OCI-LY7 (cell line): ENCODE data around the gene ZNF778. TPM values are rescaled to one million over a fixed set of nuclear protein-coding genes. Genes with fewer than 3 reads are reported as not detected.

Experiments used
- BruUV-seq: library from RNA; stranded (reverse); fragments of 400-500 nt; replicated peaks from 2 replicates; lab custom pipeline; 2021; lab: Mats Ljungman, UMichigan
- CTCF ChIA-PET: fragments of 300-600 bp; sonication (Branson Sonifier 250); formaldehyde crosslinking; loops from one replicate; lab custom pipeline; 2022; ENCODE audit warnings: antibody characterized with exemption; ENCODE audit not compliant: unreplicated experiment; lab: Charles Lee
- POLR2A ChIA-PET: fragments of 300-600 bp; sonication (Branson Sonifier 250); formaldehyde crosslinking; loops from one replicate; lab custom pipeline; 2022; ENCODE audit warnings: antibody characterized with exemption; lab: Charles Lee
- DNase-seq: peaks from one replicate; pipeline ENCODE4 v3.0.0-alpha.2; 2015; ENCODE audit warnings: low spot score
- H2AFZ ChIP-seq: fragments of 200-600 bp; sonication (generic), shearing (Covaris generic); 2 replicates; pipeline ENCODE4 v1.6.1; 2014; ENCODE audit warnings: mild to moderate bottlenecking, antibody characterized with exemption, low read length, moderate library complexity
- H3K27ac ChIP-seq: fragments of 200-600 bp; sonication (generic); 2 replicates; pipeline ENCODE4 v1.5.1; 2014; ENCODE audit warnings: mixed run types, low read depth, mild to moderate bottlenecking, moderate library complexity, low read length, inconsistent platforms; ENCODE audit not compliant: poor library complexity, severe bottlenecking
- H3K36me3 ChIP-seq: fragments of 200-600 bp; sonication (generic); 2 replicates; pipeline ENCODE4 v1.6.1; 2014; ENCODE audit warnings: mild to moderate bottlenecking, antibody characterized with exemption, low read length, moderate library complexity, mixed read lengths; ENCODE audit not compliant: insufficient read depth
- H3K4me1 ChIP-seq: fragments of 200-600 bp; sonication (generic); 2 replicates; pipeline ENCODE4 v1.5.1; 2014; ENCODE audit warnings: mild to moderate bottlenecking, low read length; ENCODE audit not compliant: insufficient read depth, poor library complexity, severe bottlenecking
- H3K4me2 ChIP-seq: fragments of 200-600 bp; sonication (generic); 2 replicates; pipeline ENCODE4 v1.6.1; 2014; ENCODE audit warnings: mild to moderate bottlenecking, low read length
- H3K4me3 ChIP-seq: fragments of 200-600 bp; sonication (generic); 2 replicates; pipeline ENCODE4 v1.5.1; 2014; ENCODE audit warnings: mild to moderate bottlenecking, low read depth, low read length; ENCODE audit not compliant: poor library complexity, severe bottlenecking
- H3K79me2 ChIP-seq: fragments of 200-600 bp; sonication (generic); 2 replicates; pipeline ENCODE4 v1.6.1; 2016; ENCODE audit warnings: low read depth, mild to moderate bottlenecking, low read length, moderate library complexity, mixed read lengths; ENCODE audit not compliant: insufficient read depth
- H3K9me2 ChIP-seq: fragments of 200-600 bp; sonication (generic); 2 replicates; pipeline ENCODE4 v1.6.1; 2016; ENCODE audit warnings: mild to moderate bottlenecking, low read length, mixed read lengths; ENCODE audit not compliant: insufficient read depth
- H3K9me3 ChIP-seq: fragments of 200-600 bp; sonication (generic); 2 replicates; pipeline ENCODE4 v1.6.1; 2014; ENCODE audit warnings: mild to moderate bottlenecking, mixed run types, low read length, mixed read lengths
- H4K20me1 ChIP-seq: fragments of 200-600 bp; sonication (generic); 2 replicates; pipeline ENCODE4 v1.6.1; 2014; ENCODE audit warnings: mild to moderate bottlenecking, antibody characterized with exemption, low read length, moderate library complexity, mixed read lengths; ENCODE audit not compliant: insufficient read depth
- CTCF ChIP-seq: fragments of 200-600 bp; sonication (generic); conservative IDR thresholded peaks from 2 replicates; pipeline ENCODE4 v1.5.1; 2014; ENCODE audit warnings: mild to moderate bottlenecking, antibody characterized with exemption, low read length, moderate library complexity, mixed read lengths
- EZH2phosphoT487 ChIP-seq: fragments of 200-600 bp; sonication (generic); IDR thresholded peaks from 2 replicates; pipeline ENCODE4 v1.6.1; 2018; ENCODE audit warnings: low read depth, borderline replicate concordance, mild to moderate bottlenecking, mixed run types, antibody characterized with exemption, low read length, moderate library complexity, mixed read lengths
- intact Hi-C: fragments of 100-400 bp; cut with micrococcal nuclease; formaldehyde crosslinking; loops from one replicate; pipeline ENCODE4 v1.10.0; 2022; ENCODE audit not compliant: unreplicated experiment
- total RNA-seq, 2 experiments: library from RNA; depleted of rRNA in 1 of 2; stranded (reverse); fragments of >200 nt in 1 of 2; shearing (Covaris generic) in 1 of 2; gene quantifications; 2 replicates each; pipeline ENCODE4 v1.2.3, GENCODE V29; 2014 to 2022

The ZNF778 gene
- total RNA-seq, 2 experiments from 2014 or later = 9.4 to 9.9 TPM

- no peak overlapping the region for H2AFZ ChIP-seq
- H3K4me1 ChIP-seq = peaks cover 16% of the 10 kb centered on the region
- ChIA-PET POLR2A (no interaction called here), CTCF (no interaction called here)
- H3K79me2 ChIP-seq = peaks cover 7% of the 10 kb centered on the region; the same call in 1 of the 2 replicates
- BruUV-seq = no TSS peak
- peaks cover 4% of the 10 kb centered on the region; the same call in 1 of the 2 replicates for H3K9me3 ChIP-seq
- no peak overlapping the region for H3K27ac ChIP-seq
- H3K4me2 ChIP-seq = no peak overlapping the region
- H3K36me3 ChIP-seq = no peaks in the 10 kb centered on the region
- no peaks in the 10 kb centered on the region for H3K9me2 ChIP-seq
- no peak overlapping the region for H3K4me3 ChIP-seq
- TF ChIP-seq EZH2phosphoT487 = no peak
- TF ChIP-seq CTCF = no peak
- no peaks in the 10 kb centered on the region for H4K20me1 ChIP-seq
- no peak for DNase-seq
- intact Hi-C loops = no loop called here
Measured at GRCh38 chr16:89244754-89245153, 27.3 kb downstream of the ZNF778 start.

GRCh38 chr16:89246383-89246902, 28.9 kb downstream of the ZNF778 start:
- Histone ChIP-seq H4K20me1 (no peaks in the 10 kb centered on the region), H3K9me2 (no peaks in the 10 kb centered on the region), H3K4me2 (peak overlapping the region; percentile 60), H3K79me2 (peaks cover 5% of the 10 kb centered on the region; the same call in 1 of the 2 replicates), H3K27ac (no peak overlapping the region), H3K36me3 (no peaks in the 10 kb centered on the region), H3K4me1 (peaks cover 9% of the 10 kb centered on the region), H3K4me3 (no peak overlapping the region), H3K9me3 (peaks cover 6% of the 10 kb centered on the region; the same call in 1 of the 2 replicates), H2AFZ (peak overlapping the region; percentile 43; the same call in 1 of the 2 replicates)
- TF ChIP-seq CTCF (no peak), EZH2phosphoT487 (no peak)
- POLR2A ChIA-PET = no interaction called here
- no peak for DNase-seq
- intact Hi-C loops = loop anchor here (2.0 kb wide), 1 partner anchor 42 kb away; no protein-coding TSS in a partner anchor
- BruUV-seq = no TSS peak
- CTCF ChIA-PET = interaction anchor here (0.7 kb wide), 1 partner anchor 80 kb away, joined by 3 read pairs; no protein-coding TSS in a partner anchor
